ENCODE results near the gene HOXA4. TPM values are rescaled to one million over a fixed set of nuclear protein-coding genes. Genes with fewer than 3 reads are reported as not detected.

The HOXA4 gene
- total and polyA plus RNA-seq, 8 donors = 0.55 to 17.0 (median 4.2) TPM

- 45 to 57% (median 52%) methylated on average over 11 to 12 of the region's 12 CpGs for WGBS, 5 donors
- Histone ChIP-seq H3K4me1 (peaks cover 26 to 45% (median 39%) of the 10 kb centered on the region in 4 donors), H3K9me3 (peaks cover 0 to 10% (median 0%) of the 10 kb centered on the region in 4 donors), H3K27ac (no peak overlapping the region), H3K36me3 (no peaks in the 10 kb centered on the region), H3K27me3 (peaks cover 49 to 100% (median 98%) of the 10 kb centered on the region in 3 donors), H3K4me3 (no peak overlapping the region)
- TF ChIP-seq POLR2A (IDR thresholded peaks at IDR 0.05) (no peak), CTCF (IDR thresholded peaks at IDR 0.05) (no peak), EP300 (IDR thresholded peaks at IDR 0.05) (no peak), POLR2AphosphoS5 (IDR thresholded peaks at IDR 0.05) (no peak)
- intact Hi-C loops (cut with DNase I; ENCODE audit: low total_unique reads) = loop anchor here (10.0 kb wide), 1 partner anchor 1300 kb away; no protein-coding TSS in a partner anchor
- no peak for DNase-seq
Measured at GRCh38 chr7:27174874-27175625, 44.5 kb upstream of the HOXA4 start.

GRCh38 chr7:27173956-27174873 is 43.7 kb upstream of the HOXA4 start, which contains the start of gene HOXA10:
HOXA10 (minus strand) TSS chr7:27174320; CDS start chr7:27174306, 14 bp downstream.
- intact Hi-C loops (cut with DNase I; ENCODE audit: low total_unique reads) = loop anchor here (10.0 kb wide), 1 partner anchor 1299 kb away; no protein-coding TSS in a partner anchor
- H3K27ac ChIP-seq = no peak within 1 kb of the TSS

GRCh38 chr7:27173511-27173955 is 43.0 kb upstream of the HOXA4 start:
- intact Hi-C loops (cut with DNase I; ENCODE audit: low total_unique reads) = loop anchor here (10.0 kb wide), 1 partner anchor 1299 kb away; no protein-coding TSS in a partner anchor
- Histone ChIP-seq H3K4me1 (peaks cover 27 to 46% (median 42%) of the 10 kb centered on the region in 4 donors), H3K9me3 (peaks cover 0 to 18% (median 0%) of the 10 kb centered on the region in 4 donors), H3K27me3 (peaks cover 53 to 100% (median 100%) of the 10 kb centered on the region in 3 donors), H3K4me3 (peak overlapping the region; percentile 38 to 54 (median 45)), H3K36me3 (no peaks in the 10 kb centered on the region), H3K27ac (no peak overlapping the region)
- WGBS, 5 donors = 0 to 6% (median 3%) methylated on average over 11 to 59 of the region's 59 CpGs
- TF ChIP-seq CTCF (IDR thresholded peaks at IDR 0.05) = no peak
- no peak for TF ChIP-seq POLR2AphosphoS5 (IDR thresholded peaks at IDR 0.05)
- no peak for TF ChIP-seq EP300 (IDR thresholded peaks at IDR 0.05)
- no peak for TF ChIP-seq POLR2A (IDR thresholded peaks at IDR 0.05)
- peak in 1 of 2 donors; percentile 28 for DNase-seq

More at GRCh38 chr7:27173956-27174873, 43.7 kb upstream of the HOXA4 start, which contains the start of gene HOXA10:
- peaks cover 49 to 100% (median 98%) of the 10 kb centered on the region in 3 donors for H3K27me3 ChIP-seq
- peaks cover 27 to 45% (median 40%) of the 10 kb centered on the region in 4 donors for H3K4me1 ChIP-seq
- no peaks in the 10 kb centered on the region for H3K36me3 ChIP-seq
- TF ChIP-seq CTCF (IDR thresholded peaks at IDR 0.05) (no peak), EP300 (IDR thresholded peaks at IDR 0.05) (no peak), POLR2A (IDR thresholded peaks at IDR 0.05) (no peak), POLR2AphosphoS5 (IDR thresholded peaks at IDR 0.05) (no peak)
- 8 to 18% (median 10%) methylated on average over 50 to 82 of the region's 82 CpGs for WGBS, 5 donors
- peak within 1 kb of the TSS; percentile 38 to 54 (median 45) for H3K4me3 ChIP-seq
- peak in 1 of 2 donors; percentile 22 for DNase-seq
- peaks cover 0 to 18% (median 0%) of the 10 kb centered on the region in 4 donors for H3K9me3 ChIP-seq
